IMR-90 (cell line): ENCODE measurements around the gene PIEZO2. TPM values are rescaled to one million over a fixed set of nuclear protein-coding genes. Genes with fewer than 3 reads are reported as not detected.

ENCODE experiments used
- ATAC-seq: fragments of 200-7000 bp; cut with Tn5 transposase; 2 replicates; pipeline ENCODE4 v1.9.1; 2020; ENCODE audit warnings: low read depth, mild to moderate bottlenecking, moderate library complexity
- BruUV-seq: library from RNA; stranded (reverse); fragments of 400-500 nt; replicated peaks from 2 replicates; lab custom pipeline; 2021; lab: Mats Ljungman, UMichigan
- CTCF ChIA-PET: fragments of 300-600 bp; formaldehyde crosslinking; extraction: SDS; loops from one replicate; lab custom pipeline; 2021; ENCODE audit warnings: antibody characterized with exemption; lab: Yijun Ruan, JAX
- POLR2A ChIA-PET: fragments of 300-600 bp; sonication (Branson Sonifier 250); formaldehyde crosslinking; loops from one replicate; lab custom pipeline; 2022; ENCODE audit warnings: antibody characterized with exemption; ENCODE audit not compliant: unreplicated experiment; lab: Charles Lee
- DNase-seq: peaks from one replicate; pipeline ENCODE4 v3.0.0; 2013
- H2AFZ ChIP-seq: replicated peaks from 2 replicates; pipeline ENCODE3; 2013; ENCODE audit warnings: low read length, mild to moderate bottlenecking; ENCODE audit not compliant: poor library complexity
- H2AK5ac ChIP-seq: 2 replicates; pipeline ENCODE4 v1.6.1; 2013; ENCODE audit warnings: low read depth, low read length, inconsistent platforms
- H2AK9ac ChIP-seq: replicated peaks from 2 replicates; pipeline ENCODE3; 2013; ENCODE audit warnings: mild to moderate bottlenecking, low read depth, low read length, moderate library complexity; ENCODE audit not compliant: poor library complexity
- H2BK120ac ChIP-seq: 2 replicates; pipeline ENCODE4 v1.6.1; 2013; ENCODE audit warnings: low read depth, low read length, inconsistent platforms
- H2BK15ac ChIP-seq: 3 replicates; pipeline ENCODE4 v1.6.1; 2013; ENCODE audit warnings: low read depth, low read length, inconsistent platforms
- H2BK20ac ChIP-seq: 2 replicates; pipeline ENCODE4 v1.6.1; 2013; ENCODE audit warnings: low read depth, mild to moderate bottlenecking, inconsistent platforms, low read length, moderate library complexity
- H2BK5ac ChIP-seq: 2 replicates; pipeline ENCODE4 v1.6.1; 2013; ENCODE audit warnings: mild to moderate bottlenecking, low read depth, low read length, inconsistent platforms; ENCODE audit not compliant: poor library complexity, severe bottlenecking
- H3K14ac ChIP-seq: replicated peaks from 2 replicates; pipeline ENCODE4 v1.6.1; 2013; ENCODE audit warnings: low read depth, low read length, inconsistent platforms
- H3K18ac ChIP-seq: 2 replicates; pipeline ENCODE4 v1.6.1; 2013; ENCODE audit warnings: low read depth, low read length, control low read depth
- H3K23ac ChIP-seq: 2 replicates; pipeline ENCODE4 v1.6.1; 2013; ENCODE audit warnings: low read depth, low read length, inconsistent platforms
- H3K27ac ChIP-seq: 2 replicates; pipeline ENCODE4 v1.5.1; 2013; ENCODE audit warnings: mild to moderate bottlenecking, control low read depth, low read length; ENCODE audit not compliant: insufficient read depth
- H3K27me3 ChIP-seq: 2 replicates; pipeline ENCODE4 v1.6.1; 2013; ENCODE audit warnings: low read length; ENCODE audit not compliant: control insufficient read depth, insufficient read depth
- H3K36me3 ChIP-seq: 2 replicates; pipeline ENCODE4 v1.6.1; 2013; ENCODE audit warnings: low read length, mixed read lengths; ENCODE audit not compliant: control insufficient read depth, insufficient read depth
- H3K4ac ChIP-seq: 2 replicates; pipeline ENCODE4 v1.6.1; 2013; ENCODE audit warnings: low read depth, low read length, inconsistent platforms
- H3K4me1 ChIP-seq: 2 replicates; pipeline ENCODE4 v1.6.1; 2013; ENCODE audit warnings: low read length, mixed read lengths; ENCODE audit not compliant: control insufficient read depth, insufficient read depth
- H3K4me2 ChIP-seq: 2 replicates; pipeline ENCODE4 v1.6.1; 2013; ENCODE audit warnings: low read depth, mild to moderate bottlenecking, control low read depth, low read length, moderate library complexity
- H3K4me3 ChIP-seq: 2 replicates; pipeline ENCODE4 v1.5.1; 2013; ENCODE audit warnings: low read depth, mild to moderate bottlenecking, control low read depth, low read length, moderate library complexity; ENCODE audit not compliant: insufficient read depth
- H3K56ac ChIP-seq: 2 replicates; pipeline ENCODE4 v1.6.1; 2013; ENCODE audit warnings: low read length, inconsistent platforms; ENCODE audit not compliant: insufficient read depth; ENCODE audit errors: extremely low read depth
- H3K79me1 ChIP-seq, 2 experiments: 2 replicates each; pipeline ENCODE4 v1.6.1; 2013; ENCODE audit warnings: low read length in 2 of 2, inconsistent platforms in 1 of 2, low read depth in 1 of 2
- H3K9ac ChIP-seq: 2 replicates; pipeline ENCODE4 v1.6.1; 2013; ENCODE audit warnings: low read depth, low read length, control low read depth
- H3K9me1 ChIP-seq: 2 replicates; pipeline ENCODE4 v1.6.1; 2013; ENCODE audit warnings: low read length, inconsistent platforms; ENCODE audit not compliant: insufficient read depth
- H3K9me3 ChIP-seq: 2 replicates; pipeline ENCODE4 v1.6.1; 2013; ENCODE audit warnings: low read length; ENCODE audit not compliant: control insufficient read depth, insufficient read depth
- H4K20me1 ChIP-seq: 2 replicates; pipeline ENCODE4 v1.6.1; 2013; ENCODE audit warnings: low read length, inconsistent platforms; ENCODE audit not compliant: insufficient read depth
- H4K5ac ChIP-seq: 2 replicates; pipeline ENCODE4 v1.6.1; 2013; ENCODE audit warnings: mild to moderate bottlenecking, low read depth, low read length, control low read depth
- H4K8ac ChIP-seq, 2 experiments: 2 replicates each; pipeline ENCODE4 v1.6.1; 2013; ENCODE audit warnings: low read depth in 2 of 2, low read length in 2 of 2, control low read depth in 1 of 2, inconsistent platforms in 1 of 2
- H4K91ac ChIP-seq: 2 replicates; pipeline ENCODE4 v1.6.1; 2013; ENCODE audit warnings: low read depth, low read length, inconsistent platforms; ENCODE audit not compliant: insufficient read depth
- BHLHE40 ChIP-seq: fragments of 150-350 bp; IDR thresholded peaks from 2 replicates; pipeline ENCODE4 v1.6.1; 2016; ENCODE audit warnings: mild to moderate bottlenecking, low read depth, low read length
- CHD1 ChIP-seq: IDR thresholded peaks from 2 replicates; pipeline ENCODE4 v1.6.1; 2012; ENCODE audit warnings: low read depth, low read length, improper control_type of control experiment
- MXI1 ChIP-seq: IDR thresholded peaks from 2 replicates; pipeline ENCODE4 v1.6.1; 2012; ENCODE audit warnings: low read depth, mild to moderate bottlenecking, low read length, moderate library complexity, borderline replicate concordance
- NFE2L2 ChIP-seq: fragments of 150-350 bp; IDR thresholded peaks from 2 replicates; pipeline ENCODE4 v1.6.1; 2016; ENCODE audit warnings: low read depth, mild to moderate bottlenecking, low read length
- RAD21 ChIP-seq: IDR thresholded peaks from 2 replicates; pipeline ENCODE4 v1.6.1; 2012; ENCODE audit warnings: low read length, improper control_type of control experiment
- RCOR1 ChIP-seq: IDR thresholded peaks from 2 replicates; pipeline ENCODE4 v1.6.1; 2012; ENCODE audit warnings: mild to moderate bottlenecking, low read length, improper control_type of control experiment; ENCODE audit not compliant: insufficient replicate concordance
- RFX5 ChIP-seq: IDR thresholded peaks from 2 replicates; pipeline ENCODE4 v1.8.0; 2012; ENCODE audit warnings: low read depth, mild to moderate bottlenecking, low read length, moderate library complexity
- SMC3 ChIP-seq: fragments of 150-350 bp; IDR thresholded peaks from 2 replicates; pipeline ENCODE4 v1.6.1; 2016; ENCODE audit warnings: low read depth, mild to moderate bottlenecking, antibody characterized with exemption, low read length, moderate library complexity
- WGBS, 2 experiments: methylation state at CpG; one replicate each; pipeline versions ENCODE4 v1.1.5 to v1.1.7; 2013; ENCODE audit warnings: missing lambda C conversion rate in 2 of 2; ENCODE audit not compliant: insufficient read length in 1 of 2; ENCODE audit errors: extremely low coverage in 2 of 2; 5-methylcytosine and 5-hydroxymethylcytosine counted together
- dilution Hi-C: fragments of 300-500 bp; cut with HindIII; formaldehyde crosslinking; loops from one replicate; pipeline ENCODE4 v1.14.3; 2018; ENCODE audit warnings: low sequenced_read_pairs; ENCODE audit not compliant: unreplicated experiment
- in situ Hi-C: fragments of 300-500 bp; cut with MboI; formaldehyde crosslinking; loops from 3 replicates; pipeline ENCODE4 v1.14.3; 2019; ENCODE audit warnings: low sequenced_read_pairs, inconsistent platforms, mixed read lengths
- intact Hi-C: fragments of 100-400 bp; cut with micrococcal nuclease; formaldehyde crosslinking; loops from 2 replicates; pipeline ENCODE4 v1.10.0; 2022
- polyA plus RNA-seq, 3 experiments: library from polyadenylated mRNA; depleted of rRNA; stranded (reverse); fragments of >200 nt; gene quantifications; 2 replicates each; pipeline ENCODE4 v1.2.3, GENCODE V29; 2012; ENCODE audit warnings: low replicate concordance in 1 of 3
- total RNA-seq: library from RNA; depleted of rRNA; stranded (reverse); fragments of >200 nt; gene quantifications from 2 replicates; pipeline ENCODE4 v1.2.3, GENCODE V29; 2012
- TF ChIP-seq, protein P1 (sequence below): conservative IDR thresholded peaks from 2 replicates; pipeline ENCODE4 v1.5.1; 2012; ENCODE audit warnings: mild to moderate bottlenecking, low read depth, low read length, improper control_type of control experiment
- TF ChIP-seq, protein P2 (sequence below): fragments of 150-350 bp; IDR thresholded peaks from 2 replicates; pipeline ENCODE4 v1.6.1; 2017; ENCODE audit warnings: mild to moderate bottlenecking, antibody characterized with exemption, low read length, low read depth

The PIEZO2 gene
- total and polyA plus RNA-seq, 2 of the 4 experiments (the other 2 are of a cell fraction), result 2.4 to 4.1 TPM

DNA sequence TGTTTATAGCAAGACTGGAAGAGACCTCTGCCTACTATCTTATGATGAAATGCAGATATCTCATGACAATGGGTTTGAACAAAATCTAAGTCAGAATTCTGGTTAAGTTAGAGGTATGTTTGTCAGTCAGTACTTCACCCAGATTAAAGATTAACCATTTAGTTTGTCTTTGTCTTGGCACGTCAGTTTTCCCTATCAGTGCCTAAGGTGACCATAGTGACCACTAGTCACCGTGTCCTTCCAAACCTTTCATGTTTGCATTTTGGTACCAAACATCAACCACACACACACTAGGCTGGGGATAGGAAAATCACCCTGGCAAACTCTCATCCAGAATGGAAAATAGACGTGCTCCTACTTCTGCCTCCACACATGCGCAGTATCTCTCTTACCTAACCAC is 248.9 kb downstream of the PIEZO2 start:
- Histone ChIP-seq H3K4ac (peak overlapping the region; percentile 21; the same call in 1 of the 2 replicates), H3K9me1 (peaks cover 8% of the 10 kb centered on the region), H2AFZ (no peak overlapping the region), H2BK20ac (no peak overlapping the region), H3K36me3 (no peaks in the 10 kb centered on the region), H4K8ac (no peak overlapping the region), H3K23ac (0 out of 2 replicates have a peak overlapping the region, but pooled peaks have one; percentile 20), H2BK120ac (no peak overlapping the region), H3K9ac (no peak overlapping the region), H3K79me1 (no peaks in the 10 kb centered on the region), H4K20me1 (no peaks in the 10 kb centered on the region), H3K27me3 (no peaks in the 10 kb centered on the region), H3K9me3 (no peaks in the 10 kb centered on the region), H3K4me2 (no peak overlapping the region), H2AK5ac (0 out of 2 replicates have a peak overlapping the region, but pooled peaks have one; percentile 58), H4K91ac (no peak overlapping the region; the same call in 1 of the 2 replicates), H3K18ac (no peak overlapping the region), H2AK9ac (no peak overlapping the region), H3K27ac (no peak overlapping the region), H3K4me1 (peaks cover 8% of the 10 kb centered on the region), H2BK15ac (peak overlapping the region; percentile 39; the same call in 1 of the 3 replicates), H3K56ac (no peak overlapping the region), H3K14ac (0 out of 2 replicates have a peak overlapping the region, but pooled peaks have one; percentile 21), H2BK5ac (no peak overlapping the region), H3K4me3 (no peak overlapping the region), H4K5ac (no peak overlapping the region)
- in situ Hi-C loops, result no loop called here
- dilution Hi-C loops, result no loop called here
- no peak for ATAC-seq
- intact Hi-C loops, result no loop called here
- DNase-seq, result no peak
- POLR2A ChIA-PET, result no interaction called here
- CTCF ChIA-PET, result no interaction called here
- 60% methylated on average over 2 of the region's 4 CpGs; no CpG with 5 or more reads in 1 of the 2 experiments for WGBS, 2 experiments
- TF ChIP-seq BHLHE40 (no peak), RFX5 (no peak), RCOR1 (no peak), NFE2L2 (no peak), RAD21 (no peak), SMC3 (no peak), MXI1 (no peak), CHD1 (no peak)
- TF ChIP-seq, protein P1, sequence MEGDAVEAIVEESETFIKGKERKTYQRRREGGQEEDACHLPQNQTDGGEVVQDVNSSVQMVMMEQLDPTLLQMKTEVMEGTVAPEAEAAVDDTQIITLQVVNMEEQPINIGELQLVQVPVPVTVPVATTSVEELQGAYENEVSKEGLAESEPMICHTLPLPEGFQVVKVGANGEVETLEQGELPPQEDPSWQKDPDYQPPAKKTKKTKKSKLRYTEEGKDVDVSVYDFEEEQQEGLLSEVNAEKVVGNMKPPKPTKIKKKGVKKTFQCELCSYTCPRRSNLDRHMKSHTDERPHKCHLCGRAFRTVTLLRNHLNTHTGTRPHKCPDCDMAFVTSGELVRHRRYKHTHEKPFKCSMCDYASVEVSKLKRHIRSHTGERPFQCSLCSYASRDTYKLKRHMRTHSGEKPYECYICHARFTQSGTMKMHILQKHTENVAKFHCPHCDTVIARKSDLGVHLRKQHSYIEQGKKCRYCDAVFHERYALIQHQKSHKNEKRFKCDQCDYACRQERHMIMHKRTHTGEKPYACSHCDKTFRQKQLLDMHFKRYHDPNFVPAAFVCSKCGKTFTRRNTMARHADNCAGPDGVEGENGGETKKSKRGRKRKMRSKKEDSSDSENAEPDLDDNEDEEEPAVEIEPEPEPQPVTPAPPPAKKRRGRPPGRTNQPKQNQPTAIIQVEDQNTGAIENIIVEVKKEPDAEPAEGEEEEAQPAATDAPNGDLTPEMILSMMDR, result no peak
- TF ChIP-seq, protein P2, sequence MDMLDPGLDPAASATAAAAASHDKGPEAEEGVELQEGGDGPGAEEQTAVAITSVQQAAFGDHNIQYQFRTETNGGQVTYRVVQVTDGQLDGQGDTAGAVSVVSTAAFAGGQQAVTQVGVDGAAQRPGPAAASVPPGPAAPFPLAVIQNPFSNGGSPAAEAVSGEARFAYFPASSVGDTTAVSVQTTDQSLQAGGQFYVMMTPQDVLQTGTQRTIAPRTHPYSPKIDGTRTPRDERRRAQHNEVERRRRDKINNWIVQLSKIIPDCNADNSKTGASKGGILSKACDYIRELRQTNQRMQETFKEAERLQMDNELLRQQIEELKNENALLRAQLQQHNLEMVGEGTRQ, result no peak
- BruUV-seq, result no TSS peak
